NCI-H2029 treated with DMSO at 0.1 percent for 48 hours (cell line): ENCODE measurements around the gene RPS6KB2.

ENCODE experiments used
- DNase-seq: peaks from one replicate; lab custom pipeline; 2025; lab: John Stamatoyannopoulos, UW

The RPS6KB2 gene

DNA sequence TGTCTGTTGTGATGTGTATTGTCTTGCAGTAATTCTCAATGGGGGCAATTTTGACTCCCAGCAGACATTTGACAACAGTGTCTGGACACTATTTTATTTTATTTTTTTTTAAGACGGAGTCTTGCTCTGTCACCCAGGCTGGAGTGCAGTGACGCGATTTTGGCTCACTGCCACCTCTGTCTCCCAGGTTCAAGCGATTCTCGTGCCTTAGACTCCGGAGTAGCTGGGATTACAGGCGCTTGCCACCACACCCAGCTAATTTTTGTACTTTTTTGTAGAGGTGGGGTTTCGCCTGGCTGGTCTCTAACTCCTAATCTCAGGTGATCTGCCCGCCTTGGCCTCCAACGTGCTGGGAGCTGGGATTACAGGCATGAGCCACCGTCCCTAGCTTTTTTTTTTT is 1.4 kb downstream of the RPS6KB2 start:
- no peak for DNase-seq

DNA sequence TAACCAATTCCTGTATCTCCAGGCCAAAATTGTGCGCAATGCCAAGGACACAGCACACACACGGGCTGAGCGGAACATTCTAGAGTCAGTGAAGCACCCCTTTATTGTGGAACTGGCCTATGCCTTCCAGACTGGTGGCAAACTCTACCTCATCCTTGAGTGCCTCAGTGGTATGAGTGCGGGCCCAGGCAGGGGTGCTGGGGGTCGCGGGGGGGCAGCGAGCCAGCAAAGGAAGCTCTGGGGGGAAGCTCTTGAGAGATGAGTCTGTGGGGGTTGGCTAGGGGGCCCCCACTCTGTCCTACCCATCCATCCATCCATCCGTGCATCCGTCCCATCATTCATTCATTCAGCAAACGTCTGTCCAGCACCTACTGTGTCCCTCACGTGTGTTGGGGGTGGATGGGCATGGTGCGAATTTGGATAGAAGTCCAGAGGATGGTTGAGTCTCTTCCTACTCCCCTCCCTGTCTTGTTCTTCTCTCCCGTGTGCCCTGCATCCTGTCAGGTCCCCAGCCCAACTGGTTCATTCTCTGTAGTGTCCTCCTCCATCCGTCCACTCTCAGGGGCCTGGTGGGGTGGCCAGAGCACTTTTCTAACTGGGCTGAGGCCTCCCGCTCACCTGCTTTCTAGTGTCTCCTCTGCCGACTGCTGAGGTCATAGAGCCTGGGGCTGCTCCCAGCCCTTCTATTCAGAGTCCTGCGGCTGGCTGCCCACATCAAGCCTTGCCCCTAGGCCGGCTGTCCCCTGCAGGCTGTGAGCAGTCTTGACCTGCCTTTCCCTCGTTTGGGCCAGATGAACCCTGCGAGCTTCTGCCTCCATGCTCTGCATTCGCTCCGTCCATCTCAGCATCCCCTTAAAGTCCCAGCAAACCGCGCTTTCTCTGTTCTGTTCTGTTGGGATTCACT is 3.3 kb downstream of the RPS6KB2 start:
- no peak for DNase-seq

DNA sequence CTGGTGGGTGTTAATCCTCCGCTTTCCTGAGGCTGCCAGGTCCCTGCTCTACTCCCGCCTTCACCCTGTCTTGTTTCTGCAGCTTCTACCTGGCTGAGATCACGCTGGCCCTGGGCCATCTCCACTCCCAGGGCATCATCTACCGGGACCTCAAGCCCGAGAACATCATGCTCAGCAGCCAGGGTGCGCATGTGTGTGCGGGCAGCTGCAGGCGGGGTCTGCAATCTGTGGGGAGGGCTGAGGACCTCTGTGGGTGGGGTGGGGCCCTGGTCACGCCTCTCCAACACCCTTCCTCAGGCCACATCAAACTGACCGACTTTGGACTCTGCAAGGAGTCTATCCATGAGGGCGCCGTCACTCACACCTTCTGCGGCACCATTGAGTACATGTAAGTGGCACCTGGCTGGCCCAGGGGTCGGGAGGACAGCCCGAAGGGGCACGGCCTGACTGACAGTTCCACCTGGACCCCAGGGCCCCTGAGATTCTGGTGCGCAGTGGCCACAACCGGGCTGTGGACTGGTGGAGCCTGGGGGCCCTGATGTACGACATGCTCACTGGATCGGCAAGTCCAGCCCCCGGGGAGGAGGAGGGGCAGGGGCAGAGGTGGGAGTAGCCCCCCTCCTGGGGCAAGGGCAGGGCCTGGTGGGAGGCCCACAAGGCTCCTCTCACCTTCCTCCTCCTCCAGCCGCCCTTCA is 4.5 kb downstream of the RPS6KB2 start:
- DNase-seq: no peak

DNA sequence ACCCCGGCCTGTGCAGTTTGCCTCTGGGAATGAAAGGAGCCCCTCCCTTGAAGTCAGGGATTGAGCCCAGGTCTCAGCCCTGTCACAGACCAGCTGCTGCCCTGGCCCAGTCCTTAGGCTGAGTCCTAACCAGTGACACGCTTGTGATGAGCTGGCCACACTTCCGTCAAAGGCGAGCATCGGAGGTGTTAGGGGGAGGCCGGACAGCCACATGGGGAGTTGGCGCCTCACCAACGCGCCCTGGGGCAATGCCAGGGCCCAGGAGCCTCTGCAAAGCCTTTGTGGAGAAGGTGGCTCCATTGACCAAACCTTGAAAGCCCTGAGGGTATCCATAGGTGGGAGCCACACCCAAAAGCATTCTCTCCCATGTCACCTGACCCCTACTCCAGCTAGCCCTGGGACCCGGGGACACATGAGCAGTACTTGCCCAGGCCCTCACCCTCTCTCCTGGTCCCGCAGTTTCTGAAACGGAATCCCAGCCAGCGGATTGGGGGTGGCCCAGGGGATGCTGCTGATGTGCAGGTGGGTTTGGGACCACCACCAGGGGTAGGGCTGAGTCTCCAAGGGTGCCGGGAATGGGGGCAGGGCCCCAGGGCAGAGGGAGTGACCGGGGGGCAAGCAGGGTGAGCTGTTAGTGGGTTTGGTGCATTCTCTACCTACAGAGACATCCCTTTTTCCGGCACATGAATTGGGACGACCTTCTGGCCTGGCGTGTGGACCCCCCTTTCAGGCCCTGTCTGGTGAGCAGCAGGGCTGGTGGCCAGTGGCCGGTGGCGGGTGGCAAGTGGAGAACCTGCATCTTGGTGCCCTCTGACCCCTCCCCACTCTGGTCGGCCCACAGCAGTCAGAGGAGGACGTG is 5.5 kb downstream of the RPS6KB2 start:
- no peak for DNase-seq

DNA sequence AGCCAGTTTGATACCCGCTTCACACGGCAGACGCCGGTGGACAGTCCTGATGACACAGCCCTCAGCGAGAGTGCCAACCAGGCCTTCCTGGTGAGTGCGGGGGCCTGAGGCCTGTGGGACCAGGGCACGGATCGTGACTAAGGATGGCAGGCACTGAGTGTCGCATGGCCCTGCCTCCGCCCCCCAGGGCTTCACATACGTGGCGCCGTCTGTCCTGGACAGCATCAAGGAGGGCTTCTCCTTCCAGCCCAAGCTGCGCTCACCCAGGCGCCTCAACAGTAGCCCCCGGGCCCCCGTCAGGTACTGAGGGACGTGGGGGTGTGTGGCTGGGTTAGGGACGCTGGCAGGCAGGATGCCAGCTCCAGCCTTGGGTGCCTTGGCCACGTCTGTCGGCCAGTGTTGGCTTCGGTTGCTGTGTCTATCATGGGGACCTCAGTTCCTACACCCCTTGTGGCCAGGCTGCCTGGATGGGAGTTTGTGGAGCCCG is 6.1 kb downstream of the RPS6KB2 start:
- no peak for DNase-seq

DNA sequence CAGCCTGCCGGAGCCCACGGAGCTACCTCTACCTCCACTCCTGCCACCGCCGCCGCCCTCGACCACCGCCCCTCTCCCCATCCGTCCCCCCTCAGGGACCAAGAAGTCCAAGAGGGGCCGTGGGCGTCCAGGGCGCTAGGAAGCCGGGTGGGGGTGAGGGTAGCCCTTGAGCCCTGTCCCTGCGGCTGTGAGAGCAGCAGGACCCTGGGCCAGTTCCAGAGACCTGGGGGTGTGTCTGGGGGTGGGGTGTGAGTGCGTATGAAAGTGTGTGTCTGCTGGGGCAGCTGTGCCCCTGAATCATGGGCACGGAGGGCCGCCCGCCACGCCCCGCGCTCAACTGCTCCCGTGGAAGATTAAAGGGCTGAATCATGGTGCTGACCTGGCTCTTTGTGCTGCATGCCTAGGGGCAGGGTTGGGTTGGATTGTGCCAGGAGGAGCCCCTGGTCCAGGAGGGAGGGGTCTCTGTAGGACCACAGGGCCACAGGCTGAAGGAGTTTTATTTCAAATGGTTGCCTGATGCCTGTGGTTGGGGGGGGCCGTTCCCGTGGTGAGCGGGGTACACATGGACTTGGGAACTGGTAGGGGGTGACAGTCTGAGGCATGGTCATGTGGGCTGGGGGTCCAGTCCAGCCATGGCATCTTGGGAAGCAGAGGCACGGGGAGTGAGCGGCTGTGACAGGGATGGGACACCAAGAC is 6.9 kb downstream of the RPS6KB2 start:
- DNase-seq: no peak

DNA sequence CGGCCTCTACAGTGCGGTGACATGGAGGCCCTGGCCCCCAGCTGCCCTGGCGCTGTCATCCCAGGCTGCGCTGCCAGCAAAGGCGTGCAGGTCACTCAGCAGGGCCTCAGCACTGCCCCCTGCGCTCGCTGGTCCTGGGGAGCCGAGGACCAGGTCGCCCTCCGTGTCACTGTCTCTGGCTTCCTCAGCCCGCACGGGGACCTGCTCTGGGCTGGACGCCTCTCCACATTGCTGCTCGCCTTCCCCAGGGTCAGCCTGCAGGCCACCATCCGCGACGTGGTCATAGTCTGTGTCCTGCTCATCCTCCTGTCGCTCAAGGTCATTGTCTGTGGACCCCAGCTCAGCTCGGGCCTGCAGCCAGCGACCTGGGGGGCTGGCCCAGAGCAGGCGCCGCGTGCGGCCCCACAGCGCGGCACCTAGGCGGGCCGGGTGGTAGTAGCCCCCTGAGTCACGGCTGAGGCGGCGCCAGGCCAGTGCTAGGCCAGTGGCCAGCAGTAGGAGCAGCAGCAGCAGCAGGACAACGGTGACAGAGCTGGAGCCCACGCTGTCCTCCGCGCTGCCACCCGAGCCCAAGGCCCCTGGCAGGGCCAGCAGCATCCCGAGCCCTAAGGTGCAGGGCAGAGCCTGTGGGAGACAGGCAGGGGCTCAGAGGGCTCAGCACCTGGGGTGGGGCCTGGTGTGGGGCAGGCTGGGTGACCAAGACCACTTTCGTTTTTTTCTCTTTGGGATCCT is 7.6 kb downstream of the RPS6KB2 start:
- DNase-seq: no peak

DNA sequence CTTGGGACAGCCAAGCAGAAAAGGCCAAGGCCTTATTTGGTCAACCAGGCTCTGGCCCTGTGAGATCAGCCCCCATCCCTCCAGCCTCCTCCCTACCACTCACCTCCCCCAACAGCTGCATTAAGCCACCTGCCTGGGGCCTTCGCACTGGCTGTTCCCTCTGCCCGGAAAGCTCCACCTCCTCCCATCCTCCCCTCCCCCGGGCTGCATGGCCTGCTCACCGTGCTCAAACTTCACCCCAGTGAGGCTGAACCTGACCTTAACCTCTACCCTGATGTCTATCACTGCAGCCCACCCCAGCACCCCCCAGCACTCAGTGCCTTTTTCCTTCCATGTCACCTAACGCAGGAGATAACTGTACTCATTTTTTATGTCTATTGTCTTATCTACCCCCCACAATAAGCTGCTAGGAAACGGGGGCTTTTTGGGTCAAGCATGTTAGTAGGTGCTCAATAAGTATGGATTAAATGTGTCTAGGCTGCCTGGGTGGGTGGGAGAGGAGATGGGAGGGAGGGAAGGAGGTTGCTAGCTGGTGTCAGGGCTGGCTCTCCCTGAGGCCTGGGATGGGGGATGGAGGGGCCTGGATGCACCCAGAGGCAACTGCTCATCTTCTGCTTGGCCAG is 8.3 kb downstream of the RPS6KB2 start:
- no peak for DNase-seq

DNA sequence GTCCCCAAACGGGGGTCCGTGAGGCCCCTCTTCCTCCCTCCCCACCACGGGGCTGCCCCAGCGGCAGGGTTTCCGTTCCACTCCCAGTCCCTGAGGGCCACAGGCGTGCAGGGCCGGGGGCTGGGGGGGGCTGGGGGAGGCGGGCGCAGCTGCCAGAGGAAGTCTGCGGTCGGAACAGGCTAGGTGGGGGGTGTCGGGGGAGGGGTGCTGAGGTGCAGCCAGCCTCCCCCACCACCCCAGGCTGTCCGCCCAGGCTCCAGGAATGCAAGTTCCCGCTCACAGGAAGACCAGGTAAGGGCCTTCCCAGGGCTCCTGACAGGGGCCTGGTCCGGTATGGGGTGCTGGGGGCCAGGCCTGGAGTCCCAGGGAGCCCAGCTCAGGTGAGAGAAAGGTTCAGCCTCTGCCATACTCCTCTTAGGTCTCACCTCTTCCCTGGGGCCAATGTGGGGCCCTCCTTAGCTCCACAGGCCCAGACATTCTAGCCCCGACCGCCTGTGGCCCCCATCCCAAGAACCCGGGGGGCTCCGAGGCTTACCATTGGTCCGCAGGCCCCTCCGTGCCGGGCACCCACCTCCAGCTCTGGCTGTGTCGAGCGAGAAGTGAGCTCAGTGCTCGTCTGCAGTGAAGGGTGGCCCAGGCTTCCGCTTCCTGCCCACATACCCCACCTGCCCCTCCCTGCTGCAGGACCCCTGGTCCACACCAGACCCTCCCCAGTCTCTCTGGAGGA is 9.0 kb downstream of the RPS6KB2 start, which contains the start of gene PTPRCAP:
TSS of gene PTPRCAP (minus strand) at position 601 of the 727 bp plus-strand sequence. CDS start at position 538, 63 bp downstream.
- DNase-seq: no peak

DNA sequence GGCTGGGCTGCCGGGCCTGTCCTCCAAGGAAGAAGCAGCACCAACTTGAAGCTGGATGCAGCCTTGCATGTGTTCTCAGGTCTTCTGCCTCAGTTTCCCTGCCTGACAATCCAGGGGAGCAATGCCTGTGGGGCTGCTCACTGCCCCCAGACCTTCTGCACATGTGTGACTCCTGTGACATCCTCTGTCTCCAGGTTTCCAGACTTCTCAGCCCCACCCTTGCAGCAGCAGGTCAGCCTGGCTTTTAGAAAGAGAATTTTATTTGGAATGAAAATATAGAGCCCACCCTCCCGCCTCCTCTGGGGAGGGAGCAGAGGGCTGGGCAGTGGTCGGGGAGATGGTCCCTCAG is 9.5 kb downstream of the RPS6KB2 start:
- DNase-seq: no peak

DNA sequence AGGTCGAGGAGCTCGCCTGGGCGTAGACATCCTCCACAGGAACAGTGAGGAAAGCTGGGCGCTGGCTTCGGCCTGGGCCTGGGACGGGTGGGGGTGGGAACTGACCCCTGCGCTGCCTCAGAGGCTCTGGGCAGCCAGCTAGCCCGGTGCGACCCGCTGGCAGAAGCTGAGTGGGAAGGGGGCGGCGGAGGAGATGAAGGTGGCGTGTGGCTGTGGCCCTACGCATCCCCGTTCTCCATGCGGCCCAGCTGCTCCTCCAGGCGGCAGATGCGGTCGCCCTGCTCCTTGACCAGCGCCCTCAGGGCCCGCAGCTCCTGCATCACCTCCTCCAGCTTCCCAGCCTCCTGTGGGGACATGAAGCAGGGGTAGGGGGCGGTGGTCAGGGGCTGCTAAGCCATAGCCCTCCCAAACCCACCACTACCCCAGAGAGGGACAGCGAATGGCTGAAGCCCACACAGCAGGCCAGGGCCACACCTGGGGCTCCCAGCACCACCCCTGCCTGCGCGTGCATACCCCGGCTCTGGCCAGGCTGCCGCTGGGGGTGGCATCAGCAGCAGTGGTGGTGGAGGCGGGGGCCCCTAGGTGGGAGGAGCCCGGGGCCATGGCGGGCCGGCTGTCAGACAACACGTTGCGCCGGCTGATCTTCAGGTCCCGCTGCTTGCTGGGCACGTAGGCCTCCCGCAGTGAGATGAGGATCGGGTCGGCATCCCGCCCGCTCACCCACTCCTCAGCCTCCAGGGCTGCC is 10.0 kb downstream of the RPS6KB2 start:
- no peak for DNase-seq

DNA sequence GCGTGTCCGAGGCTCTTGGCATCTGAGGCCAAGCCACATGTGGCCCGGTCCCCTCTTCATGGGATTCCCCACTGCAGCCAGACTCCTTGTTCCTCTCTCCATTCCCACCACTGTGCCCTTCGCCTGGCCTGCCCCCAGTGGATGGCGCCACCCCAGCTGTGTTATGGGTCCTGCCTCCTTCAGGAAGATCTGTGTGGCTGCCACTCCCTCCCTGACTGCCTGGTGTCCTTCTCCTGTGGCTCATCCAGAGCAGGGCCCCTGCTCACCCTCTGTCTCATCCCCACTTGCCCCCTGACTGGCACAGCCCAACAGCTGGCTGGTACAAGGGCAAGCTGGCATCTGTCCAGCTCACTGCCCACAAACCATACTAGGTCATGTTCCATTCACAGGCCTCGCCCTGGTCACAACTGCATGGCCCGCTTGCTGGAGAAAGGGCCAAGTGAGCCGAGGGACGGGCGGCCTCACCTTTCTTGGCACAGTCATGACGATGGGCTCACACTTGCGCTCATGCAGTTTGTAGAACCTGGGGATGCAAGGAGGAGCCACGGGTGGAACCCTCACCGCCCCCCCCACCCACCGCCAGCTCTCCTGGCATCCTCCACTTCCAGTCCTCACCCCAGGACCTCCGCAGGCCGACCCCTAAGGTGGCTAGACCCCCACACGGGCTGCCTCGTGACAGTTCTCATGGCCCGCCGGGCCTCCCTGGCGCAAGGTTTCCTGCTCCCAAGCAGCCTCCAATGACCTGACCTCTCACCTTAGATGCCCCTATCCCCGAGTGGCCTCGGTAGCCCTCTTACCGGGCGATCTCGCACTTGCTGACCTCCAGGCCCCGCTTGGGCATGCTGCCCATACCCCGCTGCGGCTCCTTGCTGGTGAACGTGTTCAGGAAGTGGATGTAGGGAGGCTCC is 11.3 kb downstream of the RPS6KB2 start:
- no peak for DNase-seq

DNA sequence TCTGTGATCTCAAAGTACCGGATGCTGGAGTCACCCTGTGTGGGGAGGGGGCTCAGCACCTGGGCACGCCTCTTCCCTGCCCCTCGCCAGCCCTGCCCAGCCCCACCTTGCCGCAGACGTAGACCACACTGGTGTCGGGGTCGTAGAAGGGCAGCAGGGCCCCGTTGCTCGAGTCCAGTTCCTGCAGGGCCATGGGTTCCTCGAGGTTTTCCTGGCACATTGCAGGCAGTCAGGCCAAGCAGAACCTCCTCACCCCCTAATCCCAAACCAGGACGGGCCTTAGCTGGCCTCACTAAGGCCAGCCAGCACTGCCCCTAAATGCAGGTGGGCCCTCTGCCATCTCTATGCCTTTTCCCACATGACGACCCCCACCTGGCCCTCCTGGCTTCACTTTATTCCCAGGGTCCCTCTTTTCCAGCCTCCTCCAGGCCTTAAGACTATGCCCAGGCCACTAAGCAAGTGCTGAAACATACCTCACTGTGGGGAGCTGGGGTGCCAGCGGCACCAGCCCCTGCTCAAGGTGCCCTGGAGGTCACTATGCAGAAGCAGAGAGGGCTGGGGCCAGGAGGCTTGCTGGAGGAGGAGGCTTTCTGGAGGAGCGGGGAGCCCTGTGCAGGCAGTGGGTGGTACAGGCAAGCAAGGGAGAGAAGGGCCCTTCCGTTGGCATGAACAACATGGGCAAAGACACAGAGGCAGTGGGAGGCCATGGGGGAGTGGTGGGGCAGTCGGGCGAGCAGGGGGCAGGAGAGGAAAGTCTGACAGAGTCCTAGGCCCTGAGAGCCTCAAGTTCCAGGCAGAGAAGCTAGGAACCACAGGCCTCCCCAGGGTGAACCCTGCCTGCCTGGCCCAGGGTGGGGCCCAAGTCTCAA is 12.2 kb downstream of the RPS6KB2 start:
- DNase-seq: no peak

DNA sequence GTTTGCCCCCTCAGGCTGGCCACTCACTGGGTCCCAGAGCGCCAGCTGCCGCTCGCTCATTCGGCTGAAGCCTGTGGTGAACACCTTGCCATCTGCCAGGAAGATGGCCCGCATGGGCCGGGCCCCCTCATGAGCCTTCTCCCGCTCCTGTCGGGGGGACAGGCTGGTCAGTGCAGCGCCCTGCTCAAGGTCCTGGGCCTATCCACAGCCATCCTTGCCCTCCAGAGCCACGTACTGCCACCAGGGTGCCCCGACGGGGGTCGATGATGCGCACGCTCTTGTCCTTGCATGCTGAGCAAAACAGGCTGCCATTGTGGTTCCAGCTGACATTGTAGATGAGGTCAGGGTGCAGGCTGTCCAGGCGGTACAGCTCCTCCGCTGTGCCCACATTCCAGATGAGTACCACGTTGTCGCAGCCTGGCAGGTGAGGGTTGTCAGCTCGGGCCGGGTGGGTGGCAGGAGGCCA is 12.8 kb downstream of the RPS6KB2 start:
- DNase-seq: no peak

DNA sequence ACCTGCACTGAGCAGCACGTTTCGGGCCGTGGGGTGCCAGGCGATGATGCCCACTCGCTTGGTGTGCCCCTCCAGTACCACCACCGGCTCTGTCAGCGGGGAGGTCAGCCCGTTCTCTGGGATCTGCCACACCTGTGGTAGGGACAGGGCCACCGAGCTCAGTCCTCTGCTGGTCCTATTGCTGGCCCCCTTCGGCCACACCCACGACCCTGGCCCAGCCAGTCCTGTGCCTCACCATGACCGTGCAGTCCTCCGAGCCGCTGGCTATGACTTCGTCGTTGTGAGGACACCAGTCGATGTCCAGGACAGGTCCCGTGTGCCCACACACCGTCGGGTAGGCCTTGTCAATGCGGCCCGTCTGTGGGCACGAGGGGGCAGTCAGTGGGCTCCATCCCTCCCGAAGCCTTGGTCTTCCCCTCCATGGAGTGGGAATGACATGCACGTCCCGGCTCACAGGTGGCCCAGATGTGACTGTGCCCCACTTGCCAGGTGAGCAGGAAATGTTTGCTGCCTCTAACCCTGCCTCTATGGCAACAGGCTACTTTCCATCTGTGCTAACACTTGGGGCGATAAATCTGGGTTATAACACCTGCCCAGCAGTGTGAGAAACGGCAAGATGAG is 13.5 kb downstream of the RPS6KB2 start:
- DNase-seq: no peak
